ENCODE data around the gene ZNF107.
A peak's percentile ranks its signal among the peaks of the same experiment; 100 is the strongest.
"Not testable (repeated sequence)": the region's sequence is repeated elsewhere in the genome, so short reads cannot be mapped to it uniquely, and the experiment has no call there.

Gene ZNF107

DNA sequence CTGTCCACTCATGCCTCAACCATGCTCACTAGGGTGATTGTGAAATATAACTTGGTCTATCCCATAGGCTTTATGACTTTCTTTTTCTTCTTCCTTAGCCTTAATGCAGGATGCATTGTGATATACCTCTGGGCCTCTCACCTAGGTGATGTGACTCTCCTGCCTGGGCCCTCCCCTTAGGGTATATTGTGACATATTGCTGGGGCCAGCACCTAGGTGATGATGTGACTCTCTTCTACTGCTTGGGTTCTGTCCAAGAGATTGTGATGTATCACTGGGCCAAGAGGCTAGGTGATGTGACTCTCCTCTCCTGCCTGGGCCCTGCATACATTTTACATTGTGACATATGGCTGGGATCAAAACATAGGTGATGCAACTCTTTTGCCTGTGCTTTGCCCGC is 14.7 kb upstream of the ZNF107 start:
- DNase-seq, result no peak

DNA sequence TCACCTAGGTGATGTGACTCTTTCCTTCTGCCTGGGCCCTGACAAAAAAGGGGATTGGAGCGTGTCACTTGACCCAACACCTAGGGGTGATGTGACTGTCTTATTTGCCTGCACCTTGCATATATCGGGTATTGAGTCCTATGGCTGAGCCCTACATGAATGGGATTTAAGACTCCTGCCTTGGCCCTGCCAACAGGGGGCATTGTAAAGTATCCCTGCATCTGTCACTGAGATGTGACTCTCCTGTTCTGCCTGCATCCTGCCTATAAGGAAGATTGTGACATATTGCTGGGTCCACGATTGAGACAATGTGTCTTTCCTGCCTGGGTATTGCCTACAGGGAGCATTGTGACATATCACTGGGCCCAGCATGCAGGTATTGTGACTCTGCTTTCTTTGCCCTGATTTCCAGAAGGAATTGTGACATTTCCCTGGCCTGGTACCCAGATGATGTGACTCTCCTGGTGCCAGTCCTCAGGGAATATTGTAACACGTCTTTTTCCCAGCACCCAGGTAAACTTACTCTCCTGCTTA is 14.2 kb upstream of the ZNF107 start:
- DNase-seq, result no peak

DNA sequence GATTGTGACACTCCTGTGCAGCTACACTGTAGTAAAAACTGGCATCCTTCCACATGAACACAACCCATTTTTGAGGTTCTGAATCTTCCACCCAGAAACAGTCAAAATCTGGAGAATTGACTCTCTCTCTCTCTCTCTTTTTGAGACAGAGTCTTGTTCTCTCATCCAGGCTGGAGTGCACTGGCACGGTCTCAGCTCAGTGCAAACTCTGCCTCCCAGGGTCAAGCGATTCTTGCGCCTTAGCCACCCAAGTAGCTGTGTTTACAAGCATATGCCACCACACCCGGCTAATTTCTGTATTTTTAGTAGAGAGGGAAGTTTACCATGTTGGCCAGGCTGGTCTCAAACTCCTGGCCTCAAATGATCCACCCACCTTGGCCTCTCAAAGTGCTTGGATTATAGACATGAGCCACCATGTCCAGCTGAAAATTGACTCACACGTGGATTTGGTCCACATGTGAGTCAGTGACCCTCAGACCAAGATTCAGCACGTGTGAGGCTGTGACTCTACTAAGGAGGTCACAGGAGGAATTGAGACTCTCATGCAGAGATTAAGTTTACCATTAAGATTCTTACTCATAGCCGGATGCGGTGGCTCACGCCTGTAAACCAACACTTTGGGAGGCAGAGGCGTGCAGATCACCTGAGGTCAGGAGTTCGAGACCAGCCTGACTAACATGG is 12.1 kb upstream of the ZNF107 start:
- DNase-seq, result no peak

DNA sequence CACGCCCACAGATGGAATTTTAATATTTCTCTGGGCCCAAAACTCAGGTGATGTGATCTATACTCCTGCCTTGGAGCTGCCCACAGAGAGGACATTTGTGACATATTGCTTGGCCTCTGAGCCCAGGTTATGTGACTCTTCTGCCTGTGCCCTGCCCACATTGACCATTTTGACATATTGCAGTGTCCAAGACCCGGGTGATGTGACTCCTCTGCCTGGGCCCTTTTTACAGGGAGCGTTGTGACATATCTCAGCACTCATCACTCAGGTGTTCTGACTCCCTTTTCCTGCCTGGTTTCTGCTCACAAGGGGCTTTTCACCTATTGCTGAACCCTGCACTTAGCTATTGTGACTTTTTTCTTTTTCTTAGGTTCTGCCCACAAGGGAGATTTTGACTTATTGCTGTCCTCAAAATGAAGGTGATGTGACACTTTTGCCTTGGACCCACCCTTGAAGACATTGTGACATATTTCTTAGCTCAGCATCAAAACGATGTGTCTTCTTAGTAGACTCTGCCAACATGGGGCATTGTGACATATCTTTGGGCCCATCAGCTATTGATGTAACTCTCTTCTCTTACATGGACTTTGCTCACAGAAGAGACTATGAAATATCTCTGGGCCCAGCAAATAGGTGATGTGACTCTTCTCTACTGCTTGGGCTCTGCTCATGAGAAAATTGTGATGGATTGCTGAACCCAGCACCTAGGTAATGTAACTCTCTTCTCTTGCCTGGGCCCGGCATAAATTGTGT is 11.0 kb upstream of the ZNF107 start:
- no peak for DNase-seq

DNA sequence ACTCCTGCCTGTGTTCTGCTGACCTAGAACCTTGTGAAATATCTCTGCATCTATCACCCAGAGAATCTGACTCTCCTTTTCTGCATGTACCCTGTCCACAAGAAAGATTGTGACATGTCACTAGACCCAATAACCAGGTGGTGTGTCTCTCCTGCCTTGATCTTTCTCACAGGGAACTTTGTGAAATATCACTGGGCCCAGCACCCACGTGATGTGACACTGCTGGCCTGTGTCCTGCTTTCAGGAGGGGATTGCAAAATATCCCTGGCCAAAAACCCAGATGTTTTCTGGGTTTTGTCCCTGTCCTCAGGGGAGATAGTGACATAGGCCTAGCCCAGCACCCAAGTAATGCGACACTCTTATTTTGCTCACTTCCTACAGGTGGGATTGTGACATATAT is 10.1 kb upstream of the ZNF107 start:
- no peak for DNase-seq

DNA sequence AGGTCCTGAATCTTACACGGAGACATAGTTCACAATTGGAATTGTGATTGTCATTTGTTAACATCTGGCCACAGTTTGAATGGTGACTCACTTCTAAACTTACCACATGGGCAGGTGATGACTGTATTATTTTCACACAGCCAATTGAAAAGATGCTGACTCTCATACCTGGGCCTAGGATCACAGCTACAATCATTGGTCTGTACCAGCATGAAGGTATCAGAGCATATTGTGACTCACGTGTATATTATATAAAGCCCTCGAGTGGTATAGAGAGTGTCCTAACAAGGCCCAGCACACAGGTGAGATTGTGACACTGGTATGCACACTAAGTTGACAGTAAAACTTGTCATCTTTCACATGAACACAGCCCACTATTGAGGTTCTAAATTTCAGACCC is 9.4 kb upstream of the ZNF107 start:
- DNase-seq, result no peak

DNA sequence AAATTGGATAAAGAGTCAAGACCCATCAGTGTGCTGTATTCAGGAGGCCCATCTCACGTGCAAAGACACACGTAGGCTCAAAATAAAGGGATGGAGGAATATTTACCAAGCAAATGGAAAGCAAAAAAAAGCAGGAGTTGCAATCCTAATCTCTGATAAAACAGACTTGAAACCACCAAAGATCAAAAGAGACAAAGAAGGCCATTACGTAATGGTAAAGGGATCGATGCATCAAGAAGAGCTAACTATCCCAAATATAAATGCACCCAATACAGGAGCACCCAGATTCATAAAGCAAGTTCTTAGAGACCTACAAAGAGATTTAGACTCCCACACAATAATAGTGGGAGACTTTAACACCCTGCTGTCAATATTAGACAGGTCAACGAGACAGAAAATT is 3.8 kb upstream of the ZNF107 start:
- DNase-seq, result not testable (repeated sequence)

DNA sequence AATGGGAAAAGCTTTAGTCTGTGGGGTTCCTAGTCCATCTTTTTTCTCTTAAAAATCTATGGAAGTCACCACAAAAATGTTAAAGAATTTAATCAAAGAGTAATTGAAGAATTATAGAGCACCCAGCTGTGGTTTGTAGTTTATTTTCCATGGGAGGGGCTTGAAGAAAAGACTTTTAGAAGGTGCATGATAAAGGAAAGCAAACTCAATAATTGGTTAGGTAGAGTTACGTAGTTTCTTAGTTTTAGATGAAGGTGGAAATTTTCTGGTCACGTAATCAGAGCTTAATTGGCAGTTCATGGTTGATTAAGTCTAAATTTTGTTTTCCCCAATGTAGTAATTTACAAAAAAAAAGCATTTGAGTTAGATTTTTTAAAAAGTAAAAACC is 724 bp downstream of the ZNF107 start:
- DNase-seq, result peak; percentile 30

DNA sequence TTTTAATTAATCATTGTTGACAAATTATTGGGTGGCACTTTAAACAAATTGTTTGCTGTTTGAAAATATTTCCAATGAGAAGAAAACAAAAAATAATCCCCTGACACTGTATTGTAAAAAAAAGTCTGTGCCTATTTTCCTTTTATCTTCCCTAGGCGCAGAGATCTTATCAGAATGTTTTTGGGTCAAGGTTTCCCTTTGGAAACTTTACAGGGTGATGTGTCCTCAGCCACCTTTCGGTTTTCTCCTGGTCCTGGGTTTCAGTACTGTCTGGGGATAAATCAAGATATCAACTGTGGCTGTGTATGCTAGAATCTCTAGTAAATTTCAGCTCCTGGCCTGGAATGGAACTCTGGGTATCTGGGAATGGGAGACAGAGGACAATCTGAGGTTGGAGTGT is 1.4 kb downstream of the ZNF107 start:
- no peak for DNase-seq

DNA sequence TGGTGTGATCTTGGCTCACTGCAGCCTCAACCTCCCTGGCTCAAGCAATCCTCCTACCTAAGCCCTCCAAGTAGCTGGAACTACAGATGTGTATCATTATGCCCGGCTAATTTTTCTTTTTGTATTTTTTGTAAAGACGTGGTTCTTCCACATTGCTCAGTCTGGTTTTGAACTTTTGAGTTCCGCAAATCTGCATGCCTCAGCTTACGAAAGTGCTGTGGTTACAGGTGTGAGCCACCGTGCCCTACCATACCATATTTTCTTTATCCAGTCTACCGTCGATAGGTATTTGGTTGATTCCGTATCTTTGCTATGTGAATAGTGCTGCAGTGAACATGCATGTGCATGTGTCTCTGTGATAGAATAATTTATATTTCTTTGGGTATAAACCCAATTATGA is 6.5 kb downstream of the ZNF107 start:
- no peak for DNase-seq

DNA sequence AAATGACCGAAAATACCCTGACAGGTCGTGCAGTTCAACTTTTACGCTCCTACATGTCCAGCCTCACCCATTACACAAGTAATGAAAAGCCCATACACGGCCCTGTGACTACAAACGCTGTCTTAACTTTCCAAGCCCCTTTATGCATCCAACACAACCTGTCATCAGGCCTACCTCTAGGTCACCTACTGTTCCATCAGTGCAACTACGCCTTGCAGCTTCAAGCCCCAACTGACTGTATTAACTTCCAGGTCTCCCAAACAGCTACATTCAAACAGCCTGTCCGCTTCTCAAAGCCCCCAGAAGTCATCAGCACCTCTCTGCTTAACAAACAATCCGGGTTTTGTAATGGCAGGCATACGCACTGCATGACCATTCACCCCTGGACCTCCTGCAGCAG is 19.2 kb downstream of the ZNF107 start:
- DNase-seq, result no peak

DNA sequence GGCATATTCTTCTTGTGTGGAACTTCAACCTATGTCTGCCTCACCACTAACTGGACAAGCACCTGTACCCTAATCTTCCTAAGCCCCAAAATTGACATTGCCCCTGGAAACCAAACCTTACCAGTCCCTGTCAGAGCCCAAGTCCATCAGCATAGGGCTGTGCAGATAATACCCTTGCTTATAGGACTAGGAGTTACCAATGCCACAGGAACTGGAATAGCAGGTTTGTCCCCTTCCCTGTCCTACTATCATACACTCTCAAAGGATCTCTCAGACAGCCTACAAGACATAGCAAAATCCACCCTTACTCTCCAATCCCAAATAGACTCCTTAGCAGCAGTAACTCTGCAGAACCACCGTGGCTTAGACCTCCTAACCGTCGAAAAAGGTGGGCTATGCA is 19.8 kb downstream of the ZNF107 start:
- no peak for DNase-seq

DNA sequence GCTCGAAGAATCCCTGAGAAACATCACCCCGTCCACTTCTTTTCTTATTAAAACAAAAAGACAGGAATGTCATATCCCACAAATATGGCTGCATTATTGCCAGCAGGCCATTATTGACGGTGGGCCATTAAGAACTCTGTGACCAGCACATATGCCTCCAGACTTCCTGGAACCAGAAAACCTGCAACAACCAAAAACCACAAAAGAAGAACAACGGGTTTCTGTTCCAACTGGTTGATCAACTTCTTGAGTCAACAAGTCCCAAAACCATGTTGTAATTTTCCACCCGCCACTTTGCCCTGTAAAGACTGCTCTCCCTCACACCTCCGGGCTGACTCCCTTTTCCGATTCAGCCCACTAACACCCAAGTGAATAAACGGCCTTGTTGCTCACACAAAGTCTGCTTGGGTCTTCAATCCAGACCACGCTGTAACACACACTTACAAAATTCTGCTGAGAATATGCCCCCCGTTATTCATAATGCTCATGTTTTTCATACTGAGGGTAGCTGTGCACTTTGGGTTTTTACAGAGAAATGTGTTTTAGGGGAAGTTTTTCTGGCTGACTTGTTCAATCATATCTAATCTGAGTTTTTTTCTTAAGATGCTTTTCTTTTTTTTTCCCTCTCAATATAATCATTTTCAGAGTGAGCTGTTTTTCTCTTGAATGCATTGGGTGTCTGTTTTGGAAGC is 20.7 kb downstream of the ZNF107 start:
- DNase-seq, result peak; percentile 10

DNA sequence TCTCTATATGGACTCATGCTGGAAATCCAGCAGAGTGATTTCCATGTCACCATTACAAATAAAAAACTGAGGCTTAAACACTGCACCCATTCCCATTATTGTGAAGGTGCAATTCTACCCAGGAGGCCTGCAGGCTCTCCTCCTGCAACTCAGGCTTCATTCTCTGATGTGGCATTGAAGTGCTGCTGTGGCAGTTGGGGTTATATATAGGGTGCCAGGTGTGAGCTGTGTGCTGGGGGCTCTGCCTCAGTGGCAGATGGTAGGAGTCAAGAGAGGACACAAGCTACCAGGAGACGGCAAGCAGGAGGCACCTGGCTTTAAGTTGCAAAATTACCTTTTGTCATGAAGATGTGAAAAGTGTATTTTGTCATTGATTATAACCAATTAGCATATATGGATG is 21.3 kb downstream of the ZNF107 start:
- DNase-seq, result no peak

DNA sequence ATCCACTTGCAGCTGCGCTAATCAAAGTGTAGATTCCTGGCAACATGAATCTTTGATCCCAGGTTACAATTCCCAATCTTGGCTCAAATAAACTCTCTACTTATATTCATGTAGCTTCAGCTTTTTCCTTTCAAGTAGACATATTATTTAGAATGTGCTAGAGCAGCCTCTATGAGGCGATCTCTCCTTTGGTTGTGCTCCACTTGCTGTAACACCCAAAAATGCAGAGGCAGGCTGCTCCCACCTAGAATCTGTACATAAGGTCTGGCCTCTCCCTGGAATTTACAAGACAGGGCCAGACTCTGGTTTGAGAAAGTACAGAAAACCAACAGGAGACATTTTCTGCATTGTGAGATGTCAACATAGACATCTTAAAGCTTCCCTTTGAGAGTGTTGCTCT is 23.1 kb downstream of the ZNF107 start:
- no peak for DNase-seq

DNA sequence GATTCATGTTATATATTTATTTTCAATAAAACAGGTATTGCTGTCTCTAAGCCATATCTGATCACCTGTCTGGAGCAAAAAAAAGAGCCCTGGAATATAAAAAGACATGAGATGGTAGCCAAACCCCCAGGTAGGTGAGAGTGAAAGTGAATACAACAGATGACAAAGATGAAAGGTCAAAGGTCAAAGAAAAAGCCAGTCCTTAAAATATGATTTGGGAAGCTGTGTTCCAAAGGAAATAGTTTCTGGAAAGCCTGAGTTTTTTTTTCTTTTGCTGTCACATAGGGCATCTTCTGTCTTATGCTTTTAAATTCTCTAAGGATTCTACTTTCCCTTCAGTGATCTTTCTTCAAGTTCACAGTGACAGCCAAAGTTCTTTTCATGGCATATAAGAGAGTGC is 25.9 kb downstream of the ZNF107 start:
- no peak for DNase-seq

DNA sequence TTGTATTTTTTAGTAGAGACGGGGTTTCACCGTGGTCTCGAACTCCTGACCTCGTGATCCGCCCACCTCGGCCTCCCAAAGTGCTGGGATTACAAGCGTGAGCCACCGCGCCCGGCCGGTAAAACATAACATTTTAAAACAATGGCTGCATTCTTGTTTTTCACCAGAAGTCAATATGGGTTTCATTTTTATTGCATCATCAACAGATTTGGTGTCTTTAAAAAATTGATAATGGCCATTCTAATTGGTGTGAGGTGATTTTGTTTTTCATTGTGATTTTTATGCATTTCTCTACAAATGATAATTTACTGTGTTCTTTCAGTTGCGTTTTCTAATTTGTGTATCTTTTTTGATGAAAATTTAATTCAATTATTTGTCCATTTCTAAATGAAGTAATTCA is 31.9 kb downstream of the ZNF107 start:
- not testable (repeated sequence) for DNase-seq

DNA sequence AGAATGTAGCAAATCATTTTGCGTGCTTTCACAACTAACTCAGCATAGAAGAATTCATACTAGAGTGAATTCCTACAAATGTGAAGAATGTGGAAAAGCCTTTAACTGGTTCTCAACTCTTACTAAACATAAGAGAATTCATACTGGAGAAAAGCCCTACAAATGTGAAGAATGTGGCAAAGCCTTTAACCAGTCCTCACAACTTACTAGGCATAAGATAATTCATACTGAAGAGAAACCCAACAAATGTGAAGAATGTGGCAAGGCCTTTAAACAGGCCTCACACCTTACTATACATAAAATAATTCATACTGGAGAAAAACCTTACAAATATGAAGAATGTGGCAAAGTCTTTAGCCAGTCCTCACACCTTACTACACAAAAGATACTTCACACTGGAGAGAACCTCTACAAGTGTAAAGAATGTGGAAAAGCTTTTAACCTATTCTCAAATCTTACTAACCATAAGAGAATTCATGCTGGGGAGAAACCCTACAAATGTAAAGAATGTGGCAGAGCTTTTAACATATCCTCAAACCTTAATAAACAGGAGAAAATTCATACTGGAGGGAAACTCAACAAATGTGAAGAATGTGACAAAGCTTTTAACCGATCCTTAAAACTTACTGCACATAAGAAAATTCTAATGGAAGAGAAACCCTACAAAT is 40.8 kb downstream of the ZNF107 start:
- DNase-seq, result no peak

DNA sequence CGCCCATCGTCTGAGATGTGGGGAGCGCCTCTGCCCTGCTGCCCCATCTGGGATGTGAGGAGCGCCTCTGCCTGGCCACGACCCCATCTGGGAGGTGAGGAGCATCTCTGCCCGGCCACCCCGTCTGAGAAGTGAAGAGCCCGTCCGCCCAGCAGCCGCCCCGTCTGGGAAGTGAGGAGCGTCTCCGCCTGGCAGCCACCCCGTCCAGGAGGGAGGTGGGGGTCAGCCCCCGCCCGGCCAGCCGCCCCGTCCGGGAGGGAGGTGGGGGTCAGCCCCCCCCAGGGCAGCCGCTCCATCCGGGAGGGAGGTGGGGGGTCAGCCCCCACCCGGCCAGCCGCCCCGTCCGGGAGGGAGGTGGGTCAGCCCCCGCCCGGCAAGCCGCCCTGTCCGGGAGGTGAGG is 52.0 kb downstream of the ZNF107 start:
- DNase-seq, result not testable (repeated sequence)

DNA sequence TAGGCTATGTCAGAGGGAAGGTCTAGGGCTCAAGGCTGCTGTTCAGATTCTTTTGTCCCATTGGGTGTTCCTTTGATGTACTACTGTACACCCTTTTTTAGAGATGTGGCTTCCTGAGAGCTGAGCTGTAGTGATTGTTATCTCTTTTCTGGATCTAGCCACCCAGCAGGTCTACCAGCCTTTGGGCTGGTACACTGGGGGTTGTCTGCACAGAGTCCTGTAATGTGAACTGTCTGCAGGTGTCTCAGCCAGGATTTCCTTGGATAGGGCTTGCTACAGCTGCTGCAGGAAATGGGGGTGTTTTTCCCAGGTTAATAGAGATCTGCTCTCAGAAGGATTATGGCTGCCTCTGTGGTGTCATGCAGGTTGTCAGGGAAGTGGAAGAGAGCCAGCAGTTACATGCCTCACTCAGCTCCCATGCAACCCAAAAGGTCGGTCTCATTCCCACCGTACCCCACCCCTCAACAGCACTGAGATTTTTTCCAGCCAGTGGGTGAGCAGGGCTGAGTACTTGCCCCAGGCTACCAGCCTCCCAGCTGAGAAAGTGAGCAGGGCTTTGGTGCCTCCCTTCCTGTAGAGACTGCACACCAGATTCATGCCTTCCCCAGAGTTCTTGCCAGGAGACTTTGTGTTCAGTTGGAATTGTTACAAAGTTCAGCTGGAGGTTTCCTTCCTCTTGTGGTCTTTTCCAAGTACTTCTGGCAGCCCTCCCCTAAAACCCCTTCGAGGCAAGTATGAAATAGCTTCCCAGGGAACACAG is 63.3 kb downstream of the ZNF107 start:
- no peak for DNase-seq

DNA sequence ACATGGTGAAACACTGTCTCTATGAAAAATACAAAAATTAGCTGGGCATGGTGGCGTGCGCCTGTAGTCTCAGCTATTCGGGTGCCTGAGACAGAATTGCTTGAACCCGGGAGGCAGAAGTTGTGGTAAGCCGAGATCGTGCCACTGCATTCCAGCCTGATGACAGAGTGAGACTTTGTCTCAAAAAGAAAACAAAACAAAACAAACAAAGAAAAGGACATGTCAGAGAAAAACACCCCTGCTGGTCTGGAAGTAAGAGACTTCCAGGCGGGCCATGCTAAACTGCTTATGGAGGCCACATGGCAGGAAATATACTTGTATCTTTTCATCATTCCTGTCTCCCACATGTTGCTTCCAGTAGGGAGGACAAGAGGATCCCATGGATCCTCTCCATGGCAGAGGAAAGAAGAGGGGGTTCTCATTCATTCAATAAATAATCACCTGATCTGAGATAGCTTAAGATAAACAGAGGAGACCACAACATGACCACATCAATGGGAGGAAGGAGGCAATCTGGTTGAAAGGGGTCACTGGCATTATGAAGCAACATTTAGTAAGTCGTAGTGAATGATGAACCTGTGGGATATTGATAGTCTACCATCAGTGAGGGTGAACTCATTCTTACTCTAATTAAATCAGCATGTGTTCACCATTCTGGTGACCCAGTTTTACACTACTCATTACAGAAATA is 67.8 kb downstream of the ZNF107 start:
- no peak for DNase-seq

DNA sequence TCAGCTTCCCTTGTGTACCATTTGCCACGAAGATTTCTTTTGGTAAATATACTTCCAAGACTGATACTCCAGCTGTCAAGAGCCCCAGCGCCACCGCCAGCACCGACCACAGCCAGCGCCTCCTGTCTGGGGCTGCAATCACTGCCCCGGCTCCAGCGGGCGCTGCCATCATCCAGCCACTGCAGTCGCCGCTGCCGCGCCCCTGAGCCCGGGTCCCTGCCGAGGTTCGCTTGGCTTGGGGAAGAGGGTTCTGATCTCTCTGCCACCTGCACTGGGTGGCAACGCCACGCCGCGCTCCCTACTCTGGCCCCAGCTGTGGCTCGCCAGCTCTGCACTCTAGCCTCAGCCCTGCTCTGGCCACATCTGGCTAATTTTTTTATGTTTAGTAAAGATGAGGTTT is 70.6 kb downstream of the ZNF107 start:
- no peak for DNase-seq
